Measurements from ENCODE around the gene DDX41. TPM values are rescaled to one million over a fixed set of nuclear protein-coding genes. Genes with fewer than 3 reads are reported as not detected.

Gene DDX41
- total and polyA plus RNA-seq, 3 donors from 2014 or later: 99.1 to 197 (median 193) TPM

GRCh38 chr5:177515580-177515979, 1.2 kb downstream of the DDX41 start:
- Histone ChIP-seq H3K36me3 (ENCODE audit: low read depth, missing control alignments) (no peaks in the 10 kb centered on the region), H3K9me3 (no peaks in the 10 kb centered on the region), H3K27me3 (no peaks in the 10 kb centered on the region), H3K27ac (no peak overlapping the region), H3K4me1 (peaks cover 9% of the 10 kb centered on the region), H3K4me3 (no peak overlapping the region)
- WGBS, 2 donors: 79 to 80% methylated on average over 1 to 7 of the region's 7 CpGs
- intact Hi-C loops (cut with DNase I; ENCODE audit: low total_unique reads): no loop called here
- no peak for TF ChIP-seq POLR2A (IDR thresholded peaks at IDR 0.05)
- TF ChIP-seq CTCF (IDR thresholded peaks at IDR 0.05): no peak
- no peak for DNase-seq

- Histone ChIP-seq H3K27me3 (no peaks in the 10 kb centered on the region), H3K27ac (no peak overlapping the region), H3K4me1 (peaks cover 11% of the 10 kb centered on the region), H3K36me3 (ENCODE audit: low read depth, missing control alignments) (no peaks in the 10 kb centered on the region), H3K4me3 (no peak overlapping the region), H3K9me3 (no peaks in the 10 kb centered on the region)
- no peak for DNase-seq
- intact Hi-C loops (cut with DNase I; ENCODE audit: low total_unique reads): no loop called here
- 90 to 92% methylated on average over 3 to 11 of the region's 11 CpGs for WGBS, 2 donors
- TF ChIP-seq CTCF (IDR thresholded peaks at IDR 0.05) (no peak), POLR2A (IDR thresholded peaks at IDR 0.05) (no peak)
These were observed 2.2 kb downstream of the DDX41 start for GRCh38 chr5:177514541-177514940.

GRCh38 chr5:177513500-177513899, 3.3 kb downstream of the DDX41 start:
- WGBS, 2 donors: 95 to 98% methylated on average over 13 to 15 of the region's 15 CpGs
- H3K36me3 ChIP-seq (ENCODE audit: low read depth, missing control alignments): no peaks in the 10 kb centered on the region

GRCh38 chr5:177512736-177513380, 3.9 kb downstream of the DDX41 start:
- no peaks in the 10 kb centered on the region for H3K27me3 ChIP-seq
- DNase-seq: no peak
- no peak overlapping the region for H3K27ac ChIP-seq
- WGBS, 2 donors: 91 to 93% methylated on average over 5 to 16 of the region's 16 CpGs
- intact Hi-C loops (cut with DNase I; ENCODE audit: low total_unique reads): no loop called here
- no peaks in the 10 kb centered on the region for H3K36me3 ChIP-seq (ENCODE audit: low read depth, missing control alignments)
- peaks cover 11% of the 10 kb centered on the region for H3K4me1 ChIP-seq
- H3K9me3 ChIP-seq: no peaks in the 10 kb centered on the region
- no peak overlapping the region for H3K4me3 ChIP-seq
- TF ChIP-seq POLR2A (IDR thresholded peaks at IDR 0.05): no peak
- TF ChIP-seq CTCF (IDR thresholded peaks at IDR 0.05): no peak

More at GRCh38 chr5:177513500-177513899, 3.3 kb downstream of the DDX41 start:
- Histone ChIP-seq H3K27ac (no peak overlapping the region), H3K27me3 (no peaks in the 10 kb centered on the region), H3K4me3 (no peak overlapping the region), H3K9me3 (no peaks in the 10 kb centered on the region), H3K4me1 (peaks cover 11% of the 10 kb centered on the region)
- TF ChIP-seq CTCF (IDR thresholded peaks at IDR 0.05): no peak
- TF ChIP-seq POLR2A (IDR thresholded peaks at IDR 0.05): no peak
- intact Hi-C loops (cut with DNase I; ENCODE audit: low total_unique reads): no loop called here
- DNase-seq: no peak

Measured in testis (tissue), 3 donors.